Right lobe of liver (tissue), 6 donors: ENCODE results near the gene CACNG4. TPM values are rescaled to one million over a fixed set of nuclear protein-coding genes. Genes with fewer than 3 reads are reported as not detected.

ENCODE experiments used
- ATAC-seq, 4 donors: fragments of 200-7000 bp; cut with Tn5 transposase; one replicate each; pipeline ENCODE4 v1.9.1; 2020; ENCODE audit warnings: mild to moderate bottlenecking in 4 of 4, moderate library complexity in 4 of 4
- DNase-seq, 3 donors: peaks; one replicate each; pipeline ENCODE4 v3.0.0-alpha.2; 2020
- H3K27ac ChIP-seq, 3 donors: fragments of 200-600 bp; one replicate each; pipeline ENCODE4 v1.8.0; 2022
- H3K27me3 ChIP-seq, 2 donors: fragments of 200-600 bp; one replicate each; pipeline ENCODE4 v1.8.0; 2022
- H3K36me3 ChIP-seq, 4 donors: fragments of 200-600 bp; sonication (generic) in 1 of 4; one replicate each; pipeline versions ENCODE4 v1.5.1 to v1.8.0; 2017 to 2022; ENCODE audit warnings: control low read depth in 1 of 4
- H3K4me1 ChIP-seq, 4 donors: fragments of 200-600 bp; sonication (generic) in 1 of 4; one replicate each; pipeline versions ENCODE4 v1.5.1 to v1.8.0; 2017 to 2022; ENCODE audit warnings: control low read depth in 1 of 4
- H3K4me3 ChIP-seq, 3 donors: fragments of 200-600 bp; one replicate each; pipeline ENCODE4 v1.8.0; 2022
- H3K9me3 ChIP-seq, 4 donors: fragments of 200-600 bp; sonication (generic) in 1 of 4; one replicate each; pipeline versions ENCODE4 v1.5.1 to v1.8.0; 2017 to 2022; ENCODE audit warnings: control low read depth in 1 of 4
- POLR2A ChIP-seq: fragments of 450-650 bp; IDR thresholded peaks from one replicate; pipeline ENCODE4 v1.6.1; 2017; ENCODE audit warnings: antibody characterized with exemption, mild to moderate bottlenecking
- WGBS: methylation state at CpG from one replicate; pipeline ENCODE4 v1.1.6; 2018; ENCODE audit warnings: low coverage, low lambda C conversion rate; ENCODE audit not compliant: insufficient coverage; ENCODE audit errors: missing lambda C conversion rate; 5-methylcytosine and 5-hydroxymethylcytosine counted together
- intact Hi-C, 2 donors: fragments of 100-400 bp; cut with DNase I; formaldehyde crosslinking; loops; one replicate each; pipeline versions ENCODE4 v1.11.2 to v1.14.1; 2022
- total RNA-seq, 6 experiments: library from RNA; depleted of rRNA in 2 of 6; stranded (reverse); fragments of >200 nt in 2 of 6; fragmentation: NEBNext Ultra II Directional in 3 of 6; extraction: Animal tissue kit (Norgen Biotek cat#: 25700) in 3 of 6; gene quantifications; one replicate each; pipeline versions ENCODE4 v1.1.0 to v1.2.4, GENCODE V29; 2016 to 2023
- TF ChIP-seq, protein P1 (sequence below), 4 donors: fragments of 200-600 bp in 3 of 4; fragments of 450-650 bp in 1 of 4; IDR thresholded peaks; one replicate each; pipeline versions ENCODE4 v1.5.1 to v1.8.0; 2016 to 2022; ENCODE audit warnings: antibody characterized with exemption in 4 of 4, mild to moderate bottlenecking in 2 of 4
- donor health status: DM: no; HTN: yes; CAD: no.
- donor health status: DM: no; HTN: no; CAD: no.
- donor health status: DM: no; HTN: no; CAD: no.
- donor health status: DM: no; HTN: yes; CAD: no.
- donor health status: DM: no; HTN: yes; CAD: no.

Gene CACNG4
- total RNA-seq, 6 experiments from 2014 or later: not detected

DNA sequence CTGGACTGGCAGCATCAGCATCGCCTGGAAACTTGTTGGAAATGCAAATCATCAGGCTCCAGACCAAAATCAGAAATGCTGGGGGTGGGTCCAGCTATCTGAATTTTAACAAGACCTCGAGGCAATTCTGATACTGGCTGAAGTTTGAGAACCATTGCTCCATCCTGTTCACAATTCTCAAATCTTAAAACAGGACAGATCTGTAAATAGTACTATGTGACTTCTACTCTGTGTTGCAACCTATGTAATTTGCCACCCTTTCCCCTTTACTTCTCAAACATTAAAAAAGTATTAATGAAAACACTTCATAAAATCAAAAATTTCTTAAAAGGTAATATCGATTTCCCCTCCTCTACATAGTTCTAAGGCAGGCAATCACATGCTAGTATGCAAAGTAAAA is 108.4 kb downstream of the CACNG4 start:
- intact Hi-C loops: no loop called here
- Histone ChIP-seq H3K27me3 (no peaks in the 10 kb centered on the region), H3K4me3 (no peak overlapping the region), H3K36me3 (no peaks in the 10 kb centered on the region), H3K4me1 (peaks cover 0 to 59% (median 20%) of the 10 kb centered on the region in 4 donors), H3K9me3 (no peaks in the 10 kb centered on the region), H3K27ac (peak overlapping the region in 1 of 3 donors; percentile 92)
- TF ChIP-seq POLR2A: no peak
- TF ChIP-seq, protein P1, sequence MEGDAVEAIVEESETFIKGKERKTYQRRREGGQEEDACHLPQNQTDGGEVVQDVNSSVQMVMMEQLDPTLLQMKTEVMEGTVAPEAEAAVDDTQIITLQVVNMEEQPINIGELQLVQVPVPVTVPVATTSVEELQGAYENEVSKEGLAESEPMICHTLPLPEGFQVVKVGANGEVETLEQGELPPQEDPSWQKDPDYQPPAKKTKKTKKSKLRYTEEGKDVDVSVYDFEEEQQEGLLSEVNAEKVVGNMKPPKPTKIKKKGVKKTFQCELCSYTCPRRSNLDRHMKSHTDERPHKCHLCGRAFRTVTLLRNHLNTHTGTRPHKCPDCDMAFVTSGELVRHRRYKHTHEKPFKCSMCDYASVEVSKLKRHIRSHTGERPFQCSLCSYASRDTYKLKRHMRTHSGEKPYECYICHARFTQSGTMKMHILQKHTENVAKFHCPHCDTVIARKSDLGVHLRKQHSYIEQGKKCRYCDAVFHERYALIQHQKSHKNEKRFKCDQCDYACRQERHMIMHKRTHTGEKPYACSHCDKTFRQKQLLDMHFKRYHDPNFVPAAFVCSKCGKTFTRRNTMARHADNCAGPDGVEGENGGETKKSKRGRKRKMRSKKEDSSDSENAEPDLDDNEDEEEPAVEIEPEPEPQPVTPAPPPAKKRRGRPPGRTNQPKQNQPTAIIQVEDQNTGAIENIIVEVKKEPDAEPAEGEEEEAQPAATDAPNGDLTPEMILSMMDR (IDR thresholded peaks at IDR 0.05): no peak
- 66% methylated on average over 3 of the region's 3 CpGs for WGBS
- ATAC-seq (peak in 2 of 4 donors; percentile 37 to 52), DNase-seq (no peak)

DNA sequence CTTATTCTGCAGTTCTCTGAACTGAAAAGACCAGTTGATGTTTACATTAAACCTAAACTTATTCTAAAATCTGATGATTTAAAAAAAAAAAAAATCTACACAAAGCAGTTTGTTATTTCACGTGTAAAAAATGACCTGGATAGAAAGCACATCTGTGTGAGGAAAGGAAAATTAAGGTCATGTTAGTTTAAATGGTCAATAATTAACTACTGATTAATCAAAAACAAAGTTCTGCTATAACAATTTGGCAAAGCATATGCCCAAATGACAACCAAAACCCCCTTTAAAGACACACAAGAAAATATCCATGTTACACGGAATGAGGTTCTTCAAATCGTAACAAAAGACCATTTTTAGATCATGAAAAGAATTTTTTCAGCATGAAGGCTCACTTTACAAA is 110.3 kb downstream of the CACNG4 start:
- no peak overlapping the region for H3K4me3 ChIP-seq
- peak; percentile 51 to 73 (median 60) for ATAC-seq

DNA sequence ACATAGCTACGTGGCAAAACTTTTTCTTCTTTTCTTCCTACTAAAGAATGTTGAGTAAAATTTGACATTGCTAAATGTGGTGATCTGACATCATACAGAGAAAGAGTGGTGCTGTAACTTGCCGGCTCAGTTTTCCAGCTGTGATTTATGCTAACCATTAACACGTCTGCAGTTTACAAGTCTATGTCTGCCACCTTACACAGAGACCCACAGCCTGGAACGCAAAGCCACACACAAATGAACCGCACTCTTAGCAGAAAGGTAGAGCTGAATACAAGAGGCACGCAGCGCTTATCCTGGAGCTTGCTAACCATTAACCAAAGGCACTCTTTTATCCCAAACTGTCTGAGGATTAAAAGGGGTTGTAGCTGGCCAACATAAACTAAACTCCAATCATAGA is 111.8 kb downstream of the CACNG4 start:
- WGBS: 33% methylated on average over 7 of the region's 7 CpGs
- peaks cover 0 to 66% (median 17%) of the 10 kb centered on the region in 4 donors for H3K4me1 ChIP-seq
- H3K4me3 ChIP-seq: peak overlapping the region in 1 of 3 donors; percentile 7
- no peaks in the 10 kb centered on the region for H3K9me3 ChIP-seq
- H3K36me3 ChIP-seq: peaks cover 0 to 5% (median 0%) of the 10 kb centered on the region in 4 donors
- peak in 2 of 3 donors; percentile 60 to 71 for DNase-seq
- no peaks in the 10 kb centered on the region for H3K27me3 ChIP-seq
- ATAC-seq: peak; percentile 73 to 87 (median 84)
- intact Hi-C loops: no loop called here
- peak overlapping the region; percentile 41 to 92 (median 78) for H3K27ac ChIP-seq
- no peak for TF ChIP-seq POLR2A
- TF ChIP-seq, protein P1 (IDR thresholded peaks at IDR 0.05): no peak

More for the DNA sequence above, 110.3 kb downstream of the CACNG4 start:
- intact Hi-C loops: no loop called here
- peaks cover 0 to 5% (median 0%) of the 10 kb centered on the region in 4 donors for H3K36me3 ChIP-seq
- 34% methylated on average over 3 of the region's 3 CpGs for WGBS
- H3K27me3 ChIP-seq: no peaks in the 10 kb centered on the region
- peak overlapping the region; percentile 49 to 92 (median 78) for H3K27ac ChIP-seq
- TF ChIP-seq, protein P1 (IDR thresholded peaks at IDR 0.05): no peak
- no peak for TF ChIP-seq POLR2A
- H3K9me3 ChIP-seq: no peaks in the 10 kb centered on the region
- DNase-seq: no peak
- H3K4me1 ChIP-seq: peaks cover 0 to 70% (median 20%) of the 10 kb centered on the region in 4 donors

DNA sequence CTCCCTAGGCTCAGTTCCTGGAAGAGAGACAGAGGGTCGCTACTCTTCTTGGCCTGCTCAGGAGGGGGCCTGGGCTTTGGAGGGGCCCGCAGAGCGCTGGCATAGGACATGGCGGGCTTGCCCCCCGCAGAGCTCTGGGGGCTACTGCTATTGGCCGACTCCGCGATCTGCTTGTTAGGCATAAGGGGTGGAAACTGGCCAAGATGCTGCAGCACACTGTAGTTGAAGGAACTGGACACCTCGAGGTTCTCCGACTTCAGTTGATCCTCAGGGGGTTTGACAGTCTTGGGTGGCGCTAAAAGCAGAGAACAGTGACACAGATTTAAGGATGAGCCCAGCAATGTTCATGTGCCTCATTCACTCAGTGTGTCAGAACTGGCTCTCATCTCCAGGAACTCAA is 113.8 kb downstream of the CACNG4 start:
- peaks cover 0 to 5% (median 0%) of the 10 kb centered on the region in 4 donors for H3K36me3 ChIP-seq
- H3K9me3 ChIP-seq: no peaks in the 10 kb centered on the region
- no peak overlapping the region for H3K4me3 ChIP-seq
- H3K4me1 ChIP-seq: peaks cover 0 to 51% (median 13%) of the 10 kb centered on the region in 4 donors
- TF ChIP-seq, protein P1 (IDR thresholded peaks at IDR 0.05): no peak
- no peak for TF ChIP-seq POLR2A
- ATAC-seq (no peak), DNase-seq (no peak)
- peak overlapping the region in 1 of 3 donors; percentile 30 for H3K27ac ChIP-seq
- no peaks in the 10 kb centered on the region for H3K27me3 ChIP-seq
- WGBS: 100% methylated on average over 5 of the region's 11 CpGs
- intact Hi-C loops: no loop called here
